Caco-2 (cell line): ENCODE data around the gene MPLKIP. TPM values are rescaled to one million over a fixed set of nuclear protein-coding genes. Genes with fewer than 3 reads are reported as not detected.
"Not testable (repeated sequence)": the region's sequence is repeated elsewhere in the genome, so short reads cannot be mapped to it uniquely, and the experiment has no call there.

Experiments used
- BruUV-seq: library from RNA; stranded (reverse); fragments of 400-500 nt; replicated peaks from 2 replicates; lab custom pipeline; 2021; lab: Mats Ljungman, UMichigan
- CTCF ChIA-PET: fragments of 300-600 bp; sonication (Branson Sonifier 250); formaldehyde crosslinking; loops from one replicate; lab custom pipeline; 2022; ENCODE audit warnings: antibody characterized with exemption; lab: Charles Lee
- POLR2A ChIA-PET: fragments of 300-600 bp; sonication (Branson Sonifier 250); formaldehyde crosslinking; loops from one replicate; lab custom pipeline; 2022; ENCODE audit warnings: antibody characterized with exemption; lab: Charles Lee
- DNase-seq, 2 experiments: peaks; one replicate each; pipeline versions ENCODE4 v3.0.0 to v3.0.0-alpha.2; 2020 to 2022
- H3K27me3 ChIP-seq: replicated peaks from 2 replicates; pipeline ENCODE4 v1.6.0; 2011; ENCODE audit warnings: low read length; ENCODE audit not compliant: control insufficient read depth, insufficient read depth
- H3K36me3 ChIP-seq: 2 replicates; pipeline ENCODE4 v1.5.1; 2011; ENCODE audit warnings: low read length; ENCODE audit not compliant: control insufficient read depth, insufficient read depth
- H3K4me1 ChIP-seq: fragments of 250-450 bp; sonication (Bioruptor Pico); 2 replicates; pipeline ENCODE4 v1.5.1; 2020; ENCODE audit warnings: mild to moderate bottlenecking
- H3K4me3 ChIP-seq: 2 replicates; pipeline ENCODE4 v1.5.1; 2011; ENCODE audit warnings: low read depth, mild to moderate bottlenecking, control low read depth, low read length
- H3K9me3 ChIP-seq: fragments of 250-450 bp; sonication (Bioruptor Pico); 2 replicates; pipeline ENCODE4 v1.5.1; 2020; ENCODE audit warnings: mild to moderate bottlenecking, moderate library complexity
- H3K27ac Mint-ChIP-seq: one replicate; pipeline ENCODE4 v1.8.0; 2022; ENCODE audit warnings: mixed read lengths; ENCODE audit not compliant: unreplicated experiment
- H3K27me3 Mint-ChIP-seq: one replicate; pipeline ENCODE4 v1.8.0; 2022; ENCODE audit warnings: mixed read lengths; ENCODE audit not compliant: insufficient read depth, unreplicated experiment
- H3K36me3 Mint-ChIP-seq: one replicate; pipeline ENCODE4 v1.8.0; 2022; ENCODE audit warnings: mild to moderate bottlenecking, mixed read lengths; ENCODE audit not compliant: insufficient read depth, unreplicated experiment
- H3K4me1 Mint-ChIP-seq: one replicate; pipeline ENCODE4 v1.8.0; 2022; ENCODE audit warnings: low read depth, mixed read lengths; ENCODE audit not compliant: unreplicated experiment
- H3K4me3 Mint-ChIP-seq: one replicate; pipeline ENCODE4 v1.8.0; 2022; ENCODE audit warnings: mild to moderate bottlenecking, moderate library complexity, mixed read lengths; ENCODE audit not compliant: unreplicated experiment
- H3K9me3 Mint-ChIP-seq: one replicate; pipeline ENCODE4 v1.8.0; 2022; ENCODE audit warnings: mixed read lengths; ENCODE audit not compliant: unreplicated experiment
- intact Hi-C: fragments of 100-400 bp; cut with micrococcal nuclease; formaldehyde crosslinking; loops from one replicate; pipeline ENCODE4 v1.10.0; 2022; ENCODE audit not compliant: unreplicated experiment
- total RNA-seq: library from RNA; stranded (reverse); gene quantifications from 2 replicates; pipeline ENCODE4 v1.2.3, GENCODE V29; 2022
- TF ChIP-seq, protein P1 (sequence below), 2 experiments: fragments of 200-600 bp in 1 of 2; IDR thresholded peaks; 1 replicate in 1 of 2; 2 replicates in 1 of 2; pipeline versions ENCODE4 v1.5.1 to v1.8.0; 2011 to 2022; ENCODE audit warnings: antibody characterized with exemption in 1 of 2, control low read depth in 1 of 2, inconsistent platforms in 1 of 2, low read depth in 1 of 2, low read length in 1 of 2, mild to moderate bottlenecking in 1 of 2, moderate library complexity in 1 of 2; ENCODE audit not compliant: insufficient read depth in 1 of 2, severe bottlenecking in 1 of 2, unreplicated experiment in 1 of 2

Gene MPLKIP
- total RNA-seq, 1 experiment from 2014 or later: 34.0 TPM

DNA sequence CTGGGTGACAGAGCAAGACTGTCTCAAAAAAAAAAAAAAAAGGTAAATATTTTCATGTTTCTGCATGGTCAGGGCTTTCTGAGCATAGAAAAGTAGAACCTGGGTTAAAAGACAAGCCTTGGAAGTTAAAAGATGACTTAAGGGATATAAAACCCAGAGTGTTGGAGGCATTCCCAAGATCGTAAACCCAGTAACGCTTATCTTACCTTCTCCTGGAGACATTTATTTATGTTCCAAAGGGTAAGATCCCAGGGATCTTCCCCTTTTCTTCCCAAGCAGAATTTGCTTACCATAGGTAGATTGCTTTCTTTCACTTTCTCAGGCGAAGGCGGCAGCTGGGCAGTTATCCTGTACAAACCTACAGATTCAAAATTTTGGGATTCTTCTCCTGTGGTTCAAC, 22.6 kb upstream of the MPLKIP start:
- DNase-seq: no peak
- no peak overlapping the region for H3K4me3 ChIP-seq
- POLR2A ChIA-PET: no interaction called here
- no peaks in the 10 kb centered on the region for H3K27me3 ChIP-seq
- Mint-ChIP-seq H3K27ac (no peak overlapping the region), H3K4me3 (peak overlapping the region; percentile 11), H3K4me1 (no peaks in the 10 kb centered on the region), H3K27me3 (no peaks in the 10 kb centered on the region), H3K9me3 (no peaks in the 10 kb centered on the region), H3K36me3 (no peaks in the 10 kb centered on the region)
- H3K36me3 ChIP-seq: no peaks in the 10 kb centered on the region
- H3K4me1 ChIP-seq: peaks cover 3% of the 10 kb centered on the region
- BruUV-seq: no TSS peak
- H3K9me3 ChIP-seq: no peaks in the 10 kb centered on the region
- intact Hi-C loops: no loop called here
- CTCF ChIA-PET: no interaction called here
- TF ChIP-seq, protein P1, sequence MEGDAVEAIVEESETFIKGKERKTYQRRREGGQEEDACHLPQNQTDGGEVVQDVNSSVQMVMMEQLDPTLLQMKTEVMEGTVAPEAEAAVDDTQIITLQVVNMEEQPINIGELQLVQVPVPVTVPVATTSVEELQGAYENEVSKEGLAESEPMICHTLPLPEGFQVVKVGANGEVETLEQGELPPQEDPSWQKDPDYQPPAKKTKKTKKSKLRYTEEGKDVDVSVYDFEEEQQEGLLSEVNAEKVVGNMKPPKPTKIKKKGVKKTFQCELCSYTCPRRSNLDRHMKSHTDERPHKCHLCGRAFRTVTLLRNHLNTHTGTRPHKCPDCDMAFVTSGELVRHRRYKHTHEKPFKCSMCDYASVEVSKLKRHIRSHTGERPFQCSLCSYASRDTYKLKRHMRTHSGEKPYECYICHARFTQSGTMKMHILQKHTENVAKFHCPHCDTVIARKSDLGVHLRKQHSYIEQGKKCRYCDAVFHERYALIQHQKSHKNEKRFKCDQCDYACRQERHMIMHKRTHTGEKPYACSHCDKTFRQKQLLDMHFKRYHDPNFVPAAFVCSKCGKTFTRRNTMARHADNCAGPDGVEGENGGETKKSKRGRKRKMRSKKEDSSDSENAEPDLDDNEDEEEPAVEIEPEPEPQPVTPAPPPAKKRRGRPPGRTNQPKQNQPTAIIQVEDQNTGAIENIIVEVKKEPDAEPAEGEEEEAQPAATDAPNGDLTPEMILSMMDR (IDR thresholded peaks at IDR 0.05; ENCODE audit: insufficient read depth in 1 of 2, low read depth in 1 of 2, low read length in 1 of 2, severe bottlenecking in 1 of 2, unreplicated experiment in 1 of 2): no peak

DNA sequence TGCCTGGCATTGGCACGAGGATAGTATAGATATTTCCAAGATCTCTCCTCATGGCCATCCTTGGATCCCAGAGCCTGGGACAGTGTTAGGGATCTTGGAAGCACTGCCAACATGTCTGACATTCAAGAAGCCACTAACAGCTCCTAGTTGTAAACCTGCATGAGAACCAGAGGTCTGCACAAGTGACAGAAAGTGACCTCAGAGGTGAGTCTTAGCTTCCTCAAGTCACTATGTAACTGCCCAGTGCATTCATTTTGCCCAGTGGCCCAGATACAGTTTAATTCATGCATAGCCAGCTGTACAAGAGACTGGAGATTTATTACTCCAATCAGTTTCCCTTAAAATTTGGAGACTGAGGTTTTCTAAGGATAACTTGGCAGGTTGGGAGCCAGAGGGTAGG, 17.1 kb upstream of the MPLKIP start:
- POLR2A ChIA-PET: no interaction called here
- intact Hi-C loops: no loop called here
- CTCF ChIA-PET: no interaction called here
- no peak overlapping the region for H3K4me3 Mint-ChIP-seq
- Histone ChIP-seq H3K36me3 (no peaks in the 10 kb centered on the region), H3K27me3 (no peaks in the 10 kb centered on the region), H3K9me3 (0 out of 2 replicates have a peak, but pooled peaks cover 2% of the 10 kb centered on the region), H3K4me1 (peaks cover 11% of the 10 kb centered on the region), H3K4me3 (no peak overlapping the region)
- H3K27me3 Mint-ChIP-seq: no peaks in the 10 kb centered on the region
- no peak overlapping the region for H3K27ac Mint-ChIP-seq
- BruUV-seq: no TSS peak
- no peak for DNase-seq
- no peaks in the 10 kb centered on the region for H3K4me1 Mint-ChIP-seq
- no peaks in the 10 kb centered on the region for H3K36me3 Mint-ChIP-seq
- TF ChIP-seq, protein P1 (IDR thresholded peaks at IDR 0.05; ENCODE audit: insufficient read depth in 1 of 2, low read depth in 1 of 2, low read length in 1 of 2, severe bottlenecking in 1 of 2, unreplicated experiment in 1 of 2): no peak
- peaks cover 21% of the 10 kb centered on the region for H3K9me3 Mint-ChIP-seq

DNA sequence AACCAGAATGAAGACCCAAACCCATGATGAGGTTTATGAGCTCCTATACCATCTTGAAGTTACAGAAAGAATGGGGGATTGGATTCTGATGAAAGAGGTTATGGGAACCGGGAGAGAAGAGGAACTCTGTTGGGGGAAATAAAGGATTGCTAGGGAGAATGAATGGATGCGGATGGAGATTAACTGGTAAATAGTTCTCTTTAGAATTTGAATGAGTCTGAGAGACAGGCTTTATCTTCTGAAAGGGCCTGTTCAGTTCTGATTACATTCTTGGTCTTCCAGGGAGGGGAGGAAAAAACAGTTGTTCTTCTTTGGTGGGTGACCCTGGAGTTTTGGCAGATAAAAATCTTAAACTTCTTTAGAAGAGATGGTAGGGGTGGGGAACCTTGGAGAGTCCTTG, 14.2 kb upstream of the MPLKIP start:
- Mint-ChIP-seq H3K27me3 (no peaks in the 10 kb centered on the region), H3K9me3 (peaks cover 23% of the 10 kb centered on the region), H3K36me3 (no peaks in the 10 kb centered on the region), H3K27ac (no peak overlapping the region), H3K4me1 (no peaks in the 10 kb centered on the region), H3K4me3 (no peak overlapping the region)
- Histone ChIP-seq H3K36me3 (no peaks in the 10 kb centered on the region), H3K4me3 (no peak overlapping the region), H3K4me1 (peaks cover 11% of the 10 kb centered on the region), H3K27me3 (no peaks in the 10 kb centered on the region), H3K9me3 (0 out of 2 replicates have a peak, but pooled peaks cover 2% of the 10 kb centered on the region)
- BruUV-seq: no TSS peak
- CTCF ChIA-PET: no interaction called here
- intact Hi-C loops: no loop called here
- DNase-seq: no peak
- TF ChIP-seq, protein P1 (IDR thresholded peaks at IDR 0.05; ENCODE audit: insufficient read depth in 1 of 2, low read depth in 1 of 2, low read length in 1 of 2, severe bottlenecking in 1 of 2, unreplicated experiment in 1 of 2): no peak
- POLR2A ChIA-PET: no interaction called here

DNA sequence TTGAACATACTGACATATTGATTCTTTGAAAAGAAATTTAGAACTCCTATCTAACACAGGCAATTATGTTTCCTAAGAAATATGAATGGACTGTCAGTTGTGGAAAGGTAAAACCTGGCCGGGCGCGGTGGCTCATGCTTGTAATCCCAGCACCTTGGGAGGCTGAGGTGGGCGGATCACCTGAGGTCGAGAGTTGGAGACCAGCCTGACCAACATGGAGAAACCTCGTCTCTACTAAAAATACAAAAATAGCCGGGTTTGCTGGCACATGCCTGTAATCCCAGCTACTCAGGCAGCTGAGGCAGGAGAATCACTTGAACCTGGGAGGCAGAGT, 13.8 kb upstream of the MPLKIP start:
- H3K27me3 Mint-ChIP-seq, CTCF ChIA-PET, DNase-seq, H3K27ac Mint-ChIP-seq, intact Hi-C loops, H3K4me1 Mint-ChIP-seq, H3K4me3 ChIP-seq, H3K27me3 ChIP-seq, BruUV-seq, H3K4me3 Mint-ChIP-seq, H3K9me3 ChIP-seq, H3K36me3 Mint-ChIP-seq, POLR2A ChIA-PET, H3K36me3 ChIP-seq: not testable (repeated sequence)
- H3K9me3 Mint-ChIP-seq: peaks cover 23% of the 10 kb centered on the region
- peaks cover 11% of the 10 kb centered on the region for H3K4me1 ChIP-seq
